DND-41 (cell line): ENCODE data around the gene C6orf89.

Experiments used
- ATAC-seq: fragments of 200-7000 bp; cut with Tn5 transposase; 3 replicates; pipeline ENCODE4 v1.9.1; 2021; ENCODE audit warnings: low read depth; ENCODE audit not compliant: insufficient read depth
- DNase-seq: peaks from one replicate; pipeline ENCODE4 v3.0.0-alpha.2; 2020
- H2AFZ ChIP-seq: 2 replicates; pipeline ENCODE4 v1.6.0; 2012; ENCODE audit warnings: low read depth, low read length
- H3K27ac ChIP-seq: 2 replicates; pipeline ENCODE4 v1.5.1; 2012; ENCODE audit warnings: low read length, inconsistent platforms
- H3K27me3 ChIP-seq: fragments of 200-600 bp; sonication (generic); 2 replicates; pipeline ENCODE4 v1.6.0; 2012; ENCODE audit warnings: low read length, mild to moderate bottlenecking, inconsistent platforms; ENCODE audit not compliant: insufficient read depth, poor library complexity
- H3K36me3 ChIP-seq: 2 replicates; pipeline ENCODE4 v1.5.1; 2012; ENCODE audit warnings: low read length, inconsistent platforms; ENCODE audit not compliant: insufficient read depth
- H3K4me1 ChIP-seq: 2 replicates; pipeline ENCODE4 v1.5.1; 2012; ENCODE audit warnings: mild to moderate bottlenecking, low read length; ENCODE audit not compliant: insufficient read depth
- H3K4me2 ChIP-seq: 2 replicates; pipeline ENCODE4 v1.6.0; 2012; ENCODE audit warnings: mild to moderate bottlenecking, moderate library complexity, low read length, inconsistent platforms; ENCODE audit not compliant: insufficient read depth
- H3K4me3 ChIP-seq, 2 experiments: fragments of 200-600 bp in 1 of 2; shearing (Covaris generic) in 1 of 2; 2 replicates each; pipeline ENCODE4 v1.5.1; 2012 to 2016; ENCODE audit warnings: inconsistent platforms in 2 of 2, low read length in 2 of 2, mild to moderate bottlenecking in 2 of 2, low read depth in 1 of 2, moderate library complexity in 1 of 2
- H3K79me2 ChIP-seq: 2 replicates; pipeline ENCODE4 v1.6.0; 2012; ENCODE audit warnings: low read length, inconsistent platforms; ENCODE audit not compliant: insufficient read depth
- H3K9ac ChIP-seq: 2 replicates; pipeline ENCODE4 v1.6.0; 2012; ENCODE audit warnings: low read depth, mild to moderate bottlenecking, inconsistent platforms, low read length, moderate library complexity
- H3K9me3 ChIP-seq: 2 replicates; pipeline ENCODE4 v1.5.1; 2012; ENCODE audit warnings: low read length, moderate library complexity, mild to moderate bottlenecking, inconsistent platforms; ENCODE audit not compliant: insufficient read depth, severe bottlenecking
- H4K20me1 ChIP-seq: 2 replicates; pipeline ENCODE4 v1.6.0; 2012; ENCODE audit warnings: low read length; ENCODE audit not compliant: insufficient read depth
- CTCF ChIP-seq: IDR thresholded peaks from 2 replicates; pipeline ENCODE4 v1.5.1; 2012; ENCODE audit warnings: borderline replicate concordance, low read length, moderate library complexity, mild to moderate bottlenecking; ENCODE audit not compliant: poor library complexity, severe bottlenecking; ENCODE audit errors: extremely low read depth
- EZH2 ChIP-seq: IDR thresholded peaks from 3 replicates; pipeline ENCODE4 v1.6.1; 2012; ENCODE audit warnings: borderline replicate concordance, low read depth, mild to moderate bottlenecking, moderate library complexity, low read length, inconsistent platforms; ENCODE audit not compliant: severe bottlenecking

Gene C6orf89

GRCh38 chr6:36924131-36924530, 38.4 kb downstream of the C6orf89 start:
- Histone ChIP-seq H3K4me1 (no peaks in the 10 kb centered on the region), H3K36me3 (peaks cover 60% of the 10 kb centered on the region), H3K4me2 (no peak overlapping the region), H4K20me1 (no peaks in the 10 kb centered on the region), H3K79me2 (no peaks in the 10 kb centered on the region), H3K4me3 (no peak overlapping the region), H3K9me3 (no peaks in the 10 kb centered on the region), H2AFZ (no peak overlapping the region), H3K27ac (no peak overlapping the region), H3K27me3 (no peaks in the 10 kb centered on the region), H3K9ac (no peak overlapping the region)
- ATAC-seq = peak; percentile 77
- TF ChIP-seq CTCF (no peak), EZH2 (no peak)
- DNase-seq = peak; percentile 41

GRCh38 chr6:36924778-36925374, 39.1 kb downstream of the C6orf89 start:
- TF ChIP-seq CTCF (no peak), EZH2 (no peak)
- Histone ChIP-seq H3K4me1 (no peaks in the 10 kb centered on the region), H4K20me1 (no peaks in the 10 kb centered on the region), H3K4me2 (no peak overlapping the region), H3K9me3 (no peaks in the 10 kb centered on the region), H3K9ac (no peak overlapping the region), H2AFZ (no peak overlapping the region), H3K79me2 (no peaks in the 10 kb centered on the region), H3K27me3 (no peaks in the 10 kb centered on the region), H3K4me3 (no peak overlapping the region), H3K36me3 (peaks cover 52% of the 10 kb centered on the region), H3K27ac (no peak overlapping the region)
- ATAC-seq = no peak
- no peak for DNase-seq

GRCh38 chr6:36925809-36926208, 40.1 kb downstream of the C6orf89 start:
- H3K9ac ChIP-seq = no peak overlapping the region
- no peaks in the 10 kb centered on the region for H4K20me1 ChIP-seq
- no peaks in the 10 kb centered on the region for H3K79me2 ChIP-seq
- H3K4me2 ChIP-seq = no peak overlapping the region
- TF ChIP-seq CTCF (no peak), EZH2 (no peak)
- H3K27ac ChIP-seq = no peak overlapping the region
- H3K9me3 ChIP-seq = no peaks in the 10 kb centered on the region
- H3K4me1 ChIP-seq = no peaks in the 10 kb centered on the region
- no peak overlapping the region for H2AFZ ChIP-seq
- H3K36me3 ChIP-seq = peaks cover 43% of the 10 kb centered on the region
- ATAC-seq (no peak), DNase-seq (no peak)
- no peak overlapping the region for H3K4me3 ChIP-seq
- H3K27me3 ChIP-seq = no peaks in the 10 kb centered on the region
